Middle frontal gyrus (tissue), 1 donor: Measurements from ENCODE around the gene ARSD.
"Not testable (repeated sequence)": the region's sequence is repeated elsewhere in the genome, so short reads cannot be mapped to it uniquely, and the experiment has no call there.

ENCODE experiments used
- DNase-seq: peaks from one replicate; pipeline ENCODE4 v3.0.0-alpha.2; 2015; ENCODE audit warnings: low spot score; ENCODE audit errors: extremely low spot score

The ARSD gene

GRCh38 chrX:2897690-2898623, 31.2 kb downstream of the ARSD start:
- DNase-seq: not testable (repeated sequence)

GRCh38 chrX:2897311-2897689, 31.8 kb downstream of the ARSD start:
- no peak for DNase-seq

GRCh38 chrX:2894885-2895292, 34.2 kb downstream of the ARSD start:
- no peak for DNase-seq

GRCh38 chrX:2892816-2893215, 36.3 kb downstream of the ARSD start:
- DNase-seq: no peak

GRCh38 chrX:2890536-2891460, 38.3 kb downstream of the ARSD start:
- not testable (repeated sequence) for DNase-seq

GRCh38 chrX:2889706-2890490, 39.2 kb downstream of the ARSD start:
- DNase-seq: not testable (repeated sequence)

GRCh38 chrX:2889045-2889605, 40.0 kb downstream of the ARSD start:
- no peak for DNase-seq

- DNase-seq: no peak
Observed at GRCh38 chrX:2888309-2888708, 40.8 kb downstream of the ARSD start.

- DNase-seq: no peak
Observed at GRCh38 chrX:2883770-2884169, 45.4 kb downstream of the ARSD start.

- DNase-seq: no peak
Observed at GRCh38 chrX:2879670-2880069, 49.5 kb downstream of the ARSD start.

- DNase-seq: no peak
Observed at GRCh38 chrX:2878563-2878962, 50.6 kb downstream of the ARSD start.

GRCh38 chrX:2875798-2876399, 53.2 kb downstream of the ARSD start:
- no peak for DNase-seq

- no peak for DNase-seq
Observed at GRCh38 chrX:2875136-2875481, 54.0 kb downstream of the ARSD start.

GRCh38 chrX:2874222-2875135, 54.7 kb downstream of the ARSD start:
- DNase-seq: no peak

GRCh38 chrX:2872671-2873277, 56.4 kb downstream of the ARSD start:
- DNase-seq: no peak

- DNase-seq: no peak
Observed at GRCh38 chrX:2871831-2872230, 57.3 kb downstream of the ARSD start.

GRCh38 chrX:2870650-2871049, 58.5 kb downstream of the ARSD start:
- DNase-seq: no peak

- DNase-seq: no peak
Observed at GRCh38 chrX:2867206-2867605, 61.9 kb downstream of the ARSD start.

GRCh38 chrX:2863646-2864045, 65.5 kb downstream of the ARSD start:
- DNase-seq: no peak
